ENCODE results near the gene CSGALNACT2.

- TF ChIP-seq, protein P1, sequence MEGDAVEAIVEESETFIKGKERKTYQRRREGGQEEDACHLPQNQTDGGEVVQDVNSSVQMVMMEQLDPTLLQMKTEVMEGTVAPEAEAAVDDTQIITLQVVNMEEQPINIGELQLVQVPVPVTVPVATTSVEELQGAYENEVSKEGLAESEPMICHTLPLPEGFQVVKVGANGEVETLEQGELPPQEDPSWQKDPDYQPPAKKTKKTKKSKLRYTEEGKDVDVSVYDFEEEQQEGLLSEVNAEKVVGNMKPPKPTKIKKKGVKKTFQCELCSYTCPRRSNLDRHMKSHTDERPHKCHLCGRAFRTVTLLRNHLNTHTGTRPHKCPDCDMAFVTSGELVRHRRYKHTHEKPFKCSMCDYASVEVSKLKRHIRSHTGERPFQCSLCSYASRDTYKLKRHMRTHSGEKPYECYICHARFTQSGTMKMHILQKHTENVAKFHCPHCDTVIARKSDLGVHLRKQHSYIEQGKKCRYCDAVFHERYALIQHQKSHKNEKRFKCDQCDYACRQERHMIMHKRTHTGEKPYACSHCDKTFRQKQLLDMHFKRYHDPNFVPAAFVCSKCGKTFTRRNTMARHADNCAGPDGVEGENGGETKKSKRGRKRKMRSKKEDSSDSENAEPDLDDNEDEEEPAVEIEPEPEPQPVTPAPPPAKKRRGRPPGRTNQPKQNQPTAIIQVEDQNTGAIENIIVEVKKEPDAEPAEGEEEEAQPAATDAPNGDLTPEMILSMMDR (IDR thresholded peaks at IDR 0.05): no peak
- TF ChIP-seq NFYB (CRISPR knock-in tag; conservative IDR thresholded peaks at IDR 0.05; ENCODE audit: low read depth): no peak
- TF ChIP-seq, protein P2, sequence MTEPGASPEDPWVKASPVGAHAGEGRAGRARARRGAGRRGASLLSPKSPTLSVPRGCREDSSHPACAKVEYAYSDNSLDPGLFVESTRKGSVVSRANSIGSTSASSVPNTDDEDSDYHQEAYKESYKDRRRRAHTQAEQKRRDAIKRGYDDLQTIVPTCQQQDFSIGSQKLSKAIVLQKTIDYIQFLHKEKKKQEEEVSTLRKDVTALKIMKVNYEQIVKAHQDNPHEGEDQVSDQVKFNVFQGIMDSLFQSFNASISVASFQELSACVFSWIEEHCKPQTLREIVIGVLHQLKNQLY (CRISPR knock-in tag; IDR thresholded peaks at IDR 0.05): no peak
- TF ChIP-seq SMAD3 (CRISPR knock-in tag; IDR thresholded peaks at IDR 0.05; ENCODE audit: borderline replicate concordance): no peak
- no peak for TF ChIP-seq ESRRA (CRISPR knock-in tag; IDR thresholded peaks at IDR 0.05; ENCODE audit: borderline replicate concordance)
Measured at GRCh38 chr10:43135064-43135463, 3.2 kb upstream of the CSGALNACT2 start.
